RWPE2 (cell line): Measurements from ENCODE around the gene KDM7A.
"Not testable (repeated sequence)": the region's sequence is repeated elsewhere in the genome, so short reads cannot be mapped to it uniquely, and the experiment has no call there.

ENCODE experiments used
- ATAC-seq: fragments of 200-7000 bp; cut with Tn5 transposase; 3 replicates; pipeline ENCODE4 v1.9.1; 2021; ENCODE audit warnings: low read depth
- DNase-seq: peaks from one replicate; pipeline ENCODE4 v3.0.0-alpha.2; 2020; ENCODE audit warnings: low spot score
- H3K27ac ChIP-seq: fragments of 450-650 bp; 2 replicates; pipeline ENCODE4 v1.5.1; 2017; ENCODE audit warnings: mild to moderate bottlenecking; ENCODE audit not compliant: poor library complexity, severe bottlenecking
- H3K27me3 ChIP-seq: fragments of 250-450 bp; sonication (Bioruptor Pico); 2 replicates; pipeline ENCODE4 v1.5.1; 2021; ENCODE audit warnings: mild to moderate bottlenecking, moderate library complexity; ENCODE audit not compliant: insufficient read depth, poor library complexity, severe bottlenecking
- H3K36me3 ChIP-seq: fragments of 250-450 bp; sonication (Bioruptor Pico); 2 replicates; pipeline ENCODE4 v1.5.1; 2020; ENCODE audit warnings: low read depth, mild to moderate bottlenecking, moderate library complexity
- H3K4me1 ChIP-seq: fragments of 250-450 bp; sonication (Bioruptor Pico); 2 replicates; pipeline ENCODE4 v1.5.1; 2021; ENCODE audit warnings: mild to moderate bottlenecking, moderate library complexity; ENCODE audit not compliant: insufficient read depth, poor library complexity, severe bottlenecking
- H3K4me3 ChIP-seq: fragments of 250-450 bp; sonication (Bioruptor Pico); 2 replicates; pipeline ENCODE4 v1.5.1; 2021; ENCODE audit warnings: mild to moderate bottlenecking, moderate library complexity; ENCODE audit not compliant: severe bottlenecking
- H3K9me3 ChIP-seq: fragments of 250-450 bp; sonication (Bioruptor Pico); 2 replicates; pipeline ENCODE4 v1.5.1; 2021; ENCODE audit warnings: mild to moderate bottlenecking, moderate library complexity; ENCODE audit not compliant: severe bottlenecking
- CTCF ChIP-seq: fragments of 450-650 bp; IDR thresholded peaks from one replicate; pipeline ENCODE4 v1.5.1; 2017; ENCODE audit warnings: mild to moderate bottlenecking, moderate library complexity; ENCODE audit not compliant: poor library complexity, severe bottlenecking

KDM7A gene

GRCh38 chr7:140209866-140210609 lies 33.3 kb upstream of the KDM7A start:
- Histone ChIP-seq H3K27ac (no peak overlapping the region), H3K36me3 (no peaks in the 10 kb centered on the region), H3K27me3 (no peaks in the 10 kb centered on the region), H3K9me3 (no peaks in the 10 kb centered on the region), H3K4me3 (no peak overlapping the region), H3K4me1 (peaks cover 8% of the 10 kb centered on the region)
- ATAC-seq (no peak), DNase-seq (no peak)
- no peak for TF ChIP-seq CTCF

GRCh38 chr7:140206616-140207389 lies 30.0 kb upstream of the KDM7A start:
- Histone ChIP-seq H3K4me1 (no peaks in the 10 kb centered on the region), H3K27me3 (no peaks in the 10 kb centered on the region), H3K27ac (no peak overlapping the region), H3K36me3 (no peaks in the 10 kb centered on the region), H3K9me3 (peaks cover 2% of the 10 kb centered on the region), H3K4me3 (no peak overlapping the region)
- no peak for TF ChIP-seq CTCF
- ATAC-seq (no peak), DNase-seq (no peak)

- no peaks in the 10 kb centered on the region for H3K27me3 ChIP-seq
- no peak overlapping the region for H3K4me3 ChIP-seq
- no peaks in the 10 kb centered on the region for H3K36me3 ChIP-seq
- H3K9me3 ChIP-seq = peaks cover 2% of the 10 kb centered on the region
- H3K4me1 ChIP-seq = no peaks in the 10 kb centered on the region
- ATAC-seq (no peak), DNase-seq (no peak)
- no peak overlapping the region for H3K27ac ChIP-seq
- TF ChIP-seq CTCF = no peak
Observed at GRCh38 chr7:140205600-140205999, 28.8 kb upstream of the KDM7A start.

GRCh38 chr7:140203556-140203955 lies 26.8 kb upstream of the KDM7A start:
- no peak for DNase-seq
- H3K27ac ChIP-seq = no peak overlapping the region
- H3K27me3 ChIP-seq = no peaks in the 10 kb centered on the region
- peaks cover 2% of the 10 kb centered on the region for H3K9me3 ChIP-seq
- no peaks in the 10 kb centered on the region for H3K4me1 ChIP-seq
- ATAC-seq = no peak
- no peaks in the 10 kb centered on the region for H3K36me3 ChIP-seq
- TF ChIP-seq CTCF = no peak
- no peak overlapping the region for H3K4me3 ChIP-seq

- H3K27me3 ChIP-seq, H3K27ac ChIP-seq, H3K9me3 ChIP-seq, ATAC-seq, H3K4me1 ChIP-seq, DNase-seq, H3K36me3 ChIP-seq, H3K4me3 ChIP-seq: not testable (repeated sequence)
Observed at GRCh38 chr7:140202942-140203341, 26.2 kb upstream of the KDM7A start.
